Non-pigmented ciliary epithelial cell (primary cell): ENCODE results near the gene ZNF532.

Source experiments
- DNase-seq: peaks from one replicate; pipeline ENCODE4 v3.0.0-alpha.2; 2010; ENCODE audit warnings: low read depth

The ZNF532 gene

GRCh38 chr18:58867281-58867961 is 2.7 kb downstream of the ZNF532 start:
- no peak for DNase-seq

DNA sequence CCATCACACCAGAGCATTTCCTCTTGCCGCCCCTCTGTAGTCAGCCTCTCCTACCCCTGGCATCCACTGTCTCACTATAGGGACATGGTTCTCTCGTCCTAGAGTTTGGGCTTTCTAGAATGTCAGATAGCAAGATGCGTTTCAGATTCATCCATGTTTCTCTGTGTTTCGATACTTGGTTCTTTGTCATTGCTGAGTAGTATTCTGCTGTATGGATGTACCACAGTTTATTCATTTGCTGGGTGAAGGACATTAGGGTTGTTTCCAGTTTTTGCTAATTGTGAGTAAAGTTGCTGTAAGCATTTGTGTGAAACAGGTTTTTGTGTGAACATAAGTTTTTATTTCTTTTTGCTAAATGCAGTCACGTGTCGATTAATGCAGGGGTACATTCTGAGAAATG is 3.8 kb downstream of the ZNF532 start:
- no peak for DNase-seq

GRCh38 chr18:58870130-58870529 is 5.5 kb downstream of the ZNF532 start:
- no peak for DNase-seq

DNA sequence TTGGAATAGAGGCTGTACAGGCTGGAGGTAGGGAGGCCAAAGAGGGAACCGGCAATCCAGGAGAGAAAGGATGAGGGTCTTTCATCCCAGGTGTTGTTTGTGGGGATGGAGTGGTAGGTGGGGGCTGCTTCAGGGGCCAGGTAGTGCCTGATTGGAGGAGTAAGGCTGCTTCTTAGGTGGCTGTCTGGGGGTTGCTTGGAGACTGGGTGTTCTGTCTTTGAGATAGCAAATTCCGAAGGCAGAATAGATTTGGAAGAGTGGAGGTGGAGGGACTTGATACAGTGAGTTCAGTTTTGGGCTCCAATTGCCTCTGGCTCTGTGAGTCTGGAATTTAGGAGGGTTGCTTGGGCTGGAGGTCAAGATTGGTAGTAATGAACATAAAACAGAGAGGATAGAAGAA is 5.9 kb downstream of the ZNF532 start:
- no peak for DNase-seq

DNA sequence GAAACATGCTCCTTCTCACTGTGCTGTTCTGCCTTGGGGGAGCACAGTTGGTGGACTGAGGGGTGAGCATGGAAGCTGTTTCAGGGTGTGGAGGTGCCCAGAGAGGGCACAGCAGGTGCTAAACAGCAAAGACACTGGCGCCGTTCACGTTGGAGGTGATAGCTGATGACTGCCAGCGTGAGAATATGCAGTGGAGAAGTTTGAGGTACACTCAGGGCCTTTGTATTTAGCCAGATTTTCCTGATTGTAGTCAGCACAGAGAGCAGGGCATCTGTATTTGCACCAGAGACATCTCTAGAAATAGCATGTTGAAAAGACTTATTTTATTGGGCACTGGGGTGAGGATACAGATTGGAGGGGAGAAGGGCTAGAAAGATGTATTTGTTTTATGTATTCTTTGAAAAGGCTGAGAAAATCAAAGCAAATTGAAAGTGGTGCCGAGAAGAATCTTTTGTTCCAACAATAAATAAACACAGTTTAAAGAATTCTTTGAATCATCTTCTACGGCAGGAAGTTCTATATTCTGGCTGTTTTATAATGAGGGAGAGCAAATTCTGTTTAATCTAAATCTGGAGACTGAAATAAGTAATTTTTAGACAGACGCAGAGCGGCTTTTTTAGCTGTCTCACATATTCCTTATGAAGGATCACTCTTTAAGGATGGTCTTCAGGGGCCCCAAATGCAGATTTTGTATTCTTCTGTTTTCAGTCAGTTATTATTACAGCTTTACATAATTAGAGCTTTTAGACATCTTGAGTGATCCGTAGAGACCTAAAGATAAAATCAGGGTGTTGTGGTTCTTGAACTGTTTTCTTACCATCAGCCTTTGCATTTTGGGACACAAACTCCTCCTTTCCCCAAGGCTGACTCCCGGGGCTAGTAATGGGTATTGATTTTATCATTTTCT is 7.1 kb downstream of the ZNF532 start:
- no peak for DNase-seq

- no peak for DNase-seq
These were observed 14.0 kb downstream of the ZNF532 start for GRCh38 chr18:58878640-58879039.

DNA sequence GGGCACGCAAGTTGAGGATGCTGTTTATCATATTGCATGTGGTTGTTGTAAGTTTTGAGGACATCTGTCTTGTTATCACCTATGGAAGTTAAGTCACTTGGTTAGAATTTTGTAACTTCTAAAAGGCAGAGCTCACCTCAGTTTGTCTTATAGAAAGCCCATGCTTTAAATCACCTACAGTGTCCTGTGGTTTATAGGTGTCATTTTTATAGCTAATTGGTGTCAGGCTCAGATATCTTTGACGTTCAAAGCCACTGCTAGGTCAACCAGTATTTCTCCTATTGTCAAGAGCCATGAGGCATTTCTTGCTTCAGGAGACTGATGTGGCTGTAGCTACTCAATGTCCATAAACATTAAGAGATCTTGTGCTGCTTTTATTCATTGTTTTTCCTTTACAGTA is 16.8 kb downstream of the ZNF532 start:
- DNase-seq: no peak

DNA sequence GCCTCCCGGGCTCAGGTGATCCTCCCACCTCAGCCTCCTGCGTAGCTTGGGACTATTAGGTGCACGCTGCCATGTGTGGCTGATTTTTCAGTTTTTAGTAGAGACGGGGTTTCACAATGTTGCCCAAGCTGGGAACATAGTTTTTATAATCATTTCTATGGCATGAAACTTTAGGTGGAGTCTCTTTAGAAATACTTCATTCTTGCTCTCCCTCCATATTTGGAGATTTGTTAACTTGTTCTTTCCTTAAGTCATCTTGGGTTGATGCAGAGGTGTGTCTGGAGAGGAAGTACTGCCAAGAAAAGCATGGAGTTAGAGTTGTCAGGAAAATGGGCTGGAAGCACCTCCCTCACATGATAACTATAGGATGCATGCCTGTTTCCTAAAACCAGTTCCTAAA is 17.4 kb downstream of the ZNF532 start:
- DNase-seq: no peak

- no peak for DNase-seq
These were observed 18.0 kb downstream of the ZNF532 start for GRCh38 chr18:58882686-58883085.

DNA sequence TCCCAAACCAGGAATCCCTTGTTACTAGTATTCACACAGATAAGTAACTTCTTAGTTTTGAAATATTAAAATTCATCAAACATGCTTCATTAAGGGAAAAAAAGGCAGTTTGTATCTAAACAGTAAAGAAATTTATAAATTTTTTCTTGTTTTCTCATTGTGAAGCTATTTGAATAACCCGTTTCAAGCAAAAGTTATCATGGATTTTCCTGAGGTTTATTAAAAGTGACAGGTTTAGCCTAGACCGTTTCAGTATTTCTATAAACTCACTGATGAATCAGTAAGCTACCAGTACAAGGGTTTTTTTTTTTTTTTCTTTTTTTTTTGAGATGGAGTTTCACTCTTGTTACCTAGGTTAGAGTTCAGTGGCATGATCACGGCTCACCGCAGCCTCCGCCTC is 20.0 kb downstream of the ZNF532 start:
- no peak for DNase-seq

GRCh38 chr18:58886431-58886830 is 21.8 kb downstream of the ZNF532 start:
- DNase-seq: no peak

DNA sequence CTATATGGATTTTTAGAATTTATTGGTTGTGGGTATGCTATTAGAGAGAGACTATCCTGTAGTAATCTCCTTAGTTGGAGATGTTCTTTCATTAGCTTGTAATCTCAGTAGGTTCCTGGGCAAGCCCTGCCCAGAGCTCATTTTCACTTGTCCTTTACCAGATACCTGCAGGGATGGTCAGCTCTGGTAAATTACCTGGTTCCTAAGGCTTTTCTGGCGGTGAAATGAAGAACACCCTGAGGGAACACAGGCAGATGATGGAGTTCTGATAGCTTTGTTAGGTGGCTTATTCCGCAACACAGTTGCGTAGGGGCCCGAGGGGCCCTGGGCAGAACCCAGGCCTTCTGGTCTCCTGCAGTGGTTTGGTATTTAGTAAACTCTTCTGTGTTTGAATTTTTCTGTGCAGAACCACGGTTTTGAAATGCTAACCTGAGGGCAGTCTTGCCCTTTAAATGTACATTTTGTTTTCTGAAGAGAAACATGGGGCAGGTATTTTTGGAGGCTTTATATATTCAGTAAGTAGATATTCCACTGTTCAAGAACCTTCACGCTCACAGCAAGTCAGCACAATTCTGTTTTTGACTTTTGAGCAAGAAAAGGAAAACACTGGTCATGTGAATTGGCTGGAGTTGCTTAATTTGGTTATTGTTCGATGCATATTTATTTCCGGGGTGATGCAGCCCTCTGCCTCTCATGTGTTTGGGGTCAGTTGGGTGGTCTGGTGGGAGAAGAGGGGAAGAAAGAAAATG is 22.4 kb downstream of the ZNF532 start:
- DNase-seq: no peak

DNA sequence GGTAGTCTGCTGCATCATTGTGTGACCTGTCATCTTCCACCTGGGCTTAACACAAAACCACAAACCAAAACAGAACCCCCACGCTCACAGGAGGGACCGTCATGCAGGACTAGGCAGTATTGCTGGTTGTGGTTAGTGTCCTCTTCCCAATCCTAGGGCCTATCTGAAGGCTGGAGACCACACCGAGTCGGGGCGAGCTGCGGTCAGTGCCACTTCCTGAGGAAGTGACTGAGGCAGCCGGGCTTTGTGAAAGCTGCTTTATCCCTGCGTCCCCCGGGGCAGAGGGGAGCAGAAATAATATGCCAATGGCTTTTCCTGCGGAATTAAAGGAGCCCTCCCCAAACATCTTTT is 22.9 kb downstream of the ZNF532 start:
- peak; percentile 59 for DNase-seq

DNA sequence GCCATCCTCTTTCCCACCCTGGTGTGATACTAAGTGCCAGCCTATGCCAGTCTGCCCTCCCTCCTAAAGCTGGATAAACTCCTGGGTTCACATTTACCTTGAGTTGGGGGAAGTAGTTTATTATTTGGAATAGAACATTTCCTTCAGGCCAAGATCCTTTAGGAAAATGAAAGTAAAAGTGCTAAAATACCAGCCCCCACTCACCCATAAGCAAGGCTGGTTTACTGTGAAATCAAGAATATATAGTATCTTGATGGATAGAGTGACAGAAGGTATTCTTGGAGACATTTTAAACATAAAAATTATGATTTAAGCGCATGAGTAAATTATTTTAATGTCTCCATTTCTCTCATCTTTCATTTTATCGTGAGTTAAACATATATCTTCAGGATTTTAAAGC is 27.1 kb downstream of the ZNF532 start:
- no peak for DNase-seq

DNA sequence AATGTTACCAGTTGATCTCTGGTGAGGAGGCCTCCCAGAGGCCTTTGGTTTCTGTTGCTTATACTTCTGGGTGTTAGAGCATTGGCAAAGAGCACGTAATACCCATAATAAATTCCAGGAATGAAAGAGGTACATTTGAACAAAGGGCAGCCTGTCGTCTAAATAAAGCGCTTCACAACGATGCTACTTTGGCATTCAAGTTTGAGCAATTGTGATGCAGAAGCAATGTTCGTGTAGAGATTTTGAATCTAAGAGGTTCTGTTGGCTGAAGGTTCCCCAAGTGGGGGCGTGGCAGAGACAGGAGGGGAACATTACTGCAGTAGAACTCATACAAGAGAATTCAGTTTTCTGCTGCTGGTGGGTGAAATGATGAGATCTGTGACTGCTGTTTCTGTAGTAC is 27.8 kb downstream of the ZNF532 start:
- no peak for DNase-seq

GRCh38 chr18:58893388-58894099 is 28.9 kb downstream of the ZNF532 start:
- DNase-seq: no peak

GRCh38 chr18:58894930-58895329 is 30.3 kb downstream of the ZNF532 start:
- DNase-seq: no peak

DNA sequence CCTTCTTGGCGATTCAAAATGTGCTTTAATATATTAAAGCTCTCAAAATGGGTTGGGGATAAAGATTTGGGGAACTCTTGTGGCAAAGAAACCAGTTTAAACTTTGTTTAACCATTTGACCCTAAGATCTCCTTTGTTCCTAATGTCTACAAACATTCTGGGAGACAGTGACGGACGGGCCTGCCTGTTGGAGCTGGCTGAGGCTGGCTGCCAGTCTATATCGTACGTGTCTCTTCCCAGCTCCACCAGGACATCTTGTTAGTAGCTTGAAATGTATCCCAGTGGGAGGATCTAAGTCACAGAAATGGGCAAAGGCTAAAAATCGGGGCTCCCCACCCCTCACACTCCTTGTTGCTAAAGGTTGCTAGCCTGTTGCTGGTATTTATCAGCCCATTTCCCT is 30.7 kb downstream of the ZNF532 start:
- no peak for DNase-seq

DNA sequence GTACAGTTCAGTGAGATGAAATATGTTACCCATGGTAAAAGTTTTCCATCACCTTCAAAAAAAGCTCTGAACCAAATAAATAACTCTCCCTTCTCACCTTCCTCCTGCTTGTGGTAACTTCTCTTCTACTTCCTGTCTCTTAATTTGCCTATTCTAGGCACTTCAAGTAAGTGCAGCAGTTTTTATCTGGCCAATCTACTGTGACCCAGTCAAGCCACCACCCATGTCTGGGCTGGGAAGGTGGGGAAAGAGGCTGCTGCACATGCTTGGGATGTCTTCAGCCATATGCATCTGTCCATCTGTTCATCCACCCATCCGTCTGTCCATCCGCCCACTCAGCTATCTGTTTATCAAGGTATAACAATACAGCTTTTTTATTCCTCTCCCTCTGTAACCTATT is 31.6 kb downstream of the ZNF532 start:
- no peak for DNase-seq

- no peak for DNase-seq
These were observed 32.2 kb downstream of the ZNF532 start for GRCh38 chr18:58896734-58897508.

DNA sequence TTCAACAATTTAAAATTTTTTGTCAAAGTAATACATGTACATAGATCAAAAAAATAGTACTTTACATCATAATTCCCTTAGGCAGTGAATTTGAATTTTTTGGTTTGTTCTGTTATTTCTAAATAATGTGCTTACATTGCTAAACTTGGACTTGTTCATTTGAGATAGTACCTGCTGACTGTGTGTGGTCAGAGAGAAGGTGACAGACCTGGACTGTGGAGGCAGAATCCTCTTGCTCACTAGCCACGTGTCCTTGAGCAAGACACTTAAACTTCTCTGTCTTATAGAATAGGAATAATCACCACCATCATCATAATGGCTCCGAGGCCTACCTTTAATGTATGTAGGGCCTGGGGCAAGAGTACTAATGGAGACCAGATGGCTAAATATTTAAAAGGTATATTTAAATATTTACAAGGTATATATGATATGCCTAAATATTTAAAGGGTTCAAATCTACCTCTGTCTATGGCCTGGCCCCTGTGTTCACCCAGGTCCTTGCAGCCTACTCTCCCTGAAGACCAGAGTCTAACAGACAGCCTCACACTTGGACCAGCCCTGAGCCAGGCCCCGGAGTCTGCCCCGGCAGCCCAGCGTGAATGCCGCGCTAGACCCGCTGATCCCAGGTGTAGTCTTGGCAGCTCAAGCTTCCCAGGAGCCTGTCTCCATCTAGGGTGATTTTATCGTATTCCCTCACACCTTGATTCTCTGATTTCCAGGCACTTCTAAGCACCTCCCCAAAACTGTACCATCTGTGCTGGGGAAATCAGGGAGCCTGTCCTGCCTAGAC is 33.5 kb downstream of the ZNF532 start:
- DNase-seq: no peak
